Measurements from ENCODE around the gene KIF5C.

KIF5C gene

GRCh38 chr2:148875387-148876051 lies 492 bp downstream of the KIF5C start:
- no peaks in the 10 kb centered on the region for H3K36me3 ChIP-seq (ENCODE audit: insufficient read depth, insufficient read length, low read length)
- no peaks in the 10 kb centered on the region for H3K27me3 ChIP-seq (ENCODE audit: insufficient read depth, insufficient read length)
- peaks cover 3% of the 10 kb centered on the region for H3K4me1 ChIP-seq (ENCODE audit: insufficient read depth, insufficient read length)
- H3K9me3 ChIP-seq (ENCODE audit: insufficient read depth, low read length), result peaks cover 17% of the 10 kb centered on the region
- TF ChIP-seq YY1 (IDR thresholded peaks at IDR 0.05; ENCODE audit: insufficient read depth, insufficient read length) (no peak), ZNF274 (IDR thresholded peaks at IDR 0.05; ENCODE audit: low read depth, low read length) (no peak), SUZ12 (IDR thresholded peaks at IDR 0.05; ENCODE audit: extremely low read depth, insufficient read depth, insufficient read length) (no peak)
- peak overlapping the region; percentile 90 for H3K9ac ChIP-seq (ENCODE audit: insufficient read length, low read depth)
- H3K4me3 ChIP-seq (ENCODE audit: insufficient read length, low read depth), result peak overlapping the region; percentile 80
- DNase-seq (ENCODE audit: low read depth, low spot score), result no peak

DNA sequence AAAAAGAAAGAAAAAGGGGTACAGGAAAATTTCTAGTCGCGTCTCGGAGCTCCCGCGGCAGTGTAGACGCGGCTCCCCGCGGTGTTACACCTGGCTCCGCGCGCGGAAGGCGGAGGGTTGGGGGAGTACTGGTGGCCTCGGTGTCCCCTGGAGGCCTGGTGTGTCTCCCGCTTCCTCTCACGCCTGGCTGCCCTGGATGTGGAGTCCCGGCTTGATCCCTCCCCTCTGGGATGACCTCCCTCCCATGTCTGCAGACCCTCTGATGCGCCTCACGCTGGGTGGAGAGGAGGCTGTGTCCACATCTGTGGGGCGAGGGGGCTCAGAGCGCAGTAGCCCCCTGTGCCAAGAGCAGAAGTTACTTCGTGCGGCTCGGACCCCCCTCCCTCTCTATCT lies 1.2 kb downstream of the KIF5C start:
- Histone ChIP-seq H3K9ac (ENCODE audit: insufficient read length, low read depth) (peak overlapping the region; percentile 90), H3K36me3 (ENCODE audit: insufficient read depth, insufficient read length, low read length) (no peaks in the 10 kb centered on the region), H3K9me3 (ENCODE audit: insufficient read depth, low read length) (peaks cover 21% of the 10 kb centered on the region), H3K4me3 (ENCODE audit: insufficient read length, low read depth) (peak overlapping the region; percentile 80), H3K27me3 (ENCODE audit: insufficient read depth, insufficient read length) (no peaks in the 10 kb centered on the region), H3K4me1 (ENCODE audit: insufficient read depth, insufficient read length) (peaks cover 3% of the 10 kb centered on the region)
- peak; percentile 25 for DNase-seq (ENCODE audit: low read depth, low spot score)
- TF ChIP-seq SUZ12 (IDR thresholded peaks at IDR 0.05; ENCODE audit: extremely low read depth, insufficient read depth, insufficient read length) (no peak), ZNF274 (IDR thresholded peaks at IDR 0.05; ENCODE audit: low read depth, low read length) (no peak), YY1 (IDR thresholded peaks at IDR 0.05; ENCODE audit: insufficient read depth, insufficient read length) (no peak)

DNA sequence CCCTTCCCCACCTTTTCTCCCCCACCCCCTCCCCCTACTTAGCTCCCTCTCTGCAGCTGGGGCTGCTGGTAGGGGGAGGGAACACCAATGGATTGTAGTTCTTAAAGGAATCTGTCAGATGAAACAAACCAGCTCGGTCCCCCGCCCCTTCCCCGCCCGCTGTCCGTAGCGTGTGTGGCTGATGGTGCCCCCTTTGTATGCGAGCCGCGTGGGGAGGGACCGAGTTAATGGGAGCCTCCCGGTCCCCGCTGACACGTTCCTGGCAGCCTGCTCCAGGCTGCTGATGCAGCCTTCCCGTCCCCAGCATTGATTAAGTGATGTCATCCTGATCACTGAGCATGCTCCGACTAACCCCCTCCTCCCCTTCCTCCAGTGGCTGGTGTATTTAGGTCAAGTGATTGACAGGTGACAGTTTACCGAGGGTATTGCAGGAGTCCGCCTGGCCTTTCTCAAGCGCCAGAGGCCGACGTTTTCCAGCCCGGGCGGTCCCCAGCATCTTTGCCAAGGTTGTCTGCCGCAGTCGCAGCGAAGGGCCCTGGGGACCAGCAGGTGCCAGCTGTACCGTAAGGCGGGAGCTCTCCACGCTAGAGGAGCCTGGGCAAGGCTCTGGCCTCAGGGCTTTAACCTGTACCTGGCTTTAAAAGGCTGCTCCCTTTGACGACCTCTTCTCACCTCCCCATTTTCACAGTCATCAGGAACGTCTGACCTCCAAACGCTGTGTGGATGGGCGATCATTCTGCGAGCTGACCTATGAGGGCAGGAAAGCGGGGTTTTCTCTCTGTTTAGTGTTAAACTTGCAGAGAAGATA lies 1.8 kb downstream of the KIF5C start:
- DNase-seq (ENCODE audit: low read depth, low spot score), result peak; percentile 87
- no peaks in the 10 kb centered on the region for H3K36me3 ChIP-seq (ENCODE audit: insufficient read depth, insufficient read length, low read length)
- peaks cover 3% of the 10 kb centered on the region for H3K4me1 ChIP-seq (ENCODE audit: insufficient read depth, insufficient read length)
- peaks cover 21% of the 10 kb centered on the region for H3K9me3 ChIP-seq (ENCODE audit: insufficient read depth, low read length)
- no peaks in the 10 kb centered on the region for H3K27me3 ChIP-seq (ENCODE audit: insufficient read depth, insufficient read length)
- no peak for TF ChIP-seq YY1 (IDR thresholded peaks at IDR 0.05; ENCODE audit: insufficient read depth, insufficient read length)
- peak overlapping the region; percentile 90 for H3K9ac ChIP-seq (ENCODE audit: insufficient read length, low read depth)
- peak overlapping the region; percentile 80 for H3K4me3 ChIP-seq (ENCODE audit: insufficient read length, low read depth)

- H3K4me1 ChIP-seq (ENCODE audit: insufficient read depth, insufficient read length), result peaks cover 3% of the 10 kb centered on the region
Observed at GRCh38 chr2:148877403-148877740, 2.3 kb downstream of the KIF5C start.

GRCh38 chr2:148880636-148881035 lies 5.6 kb downstream of the KIF5C start:
- Histone ChIP-seq H3K9me3 (ENCODE audit: insufficient read depth, low read length) (peaks cover 15% of the 10 kb centered on the region), H3K4me3 (ENCODE audit: insufficient read length, low read depth) (no peak overlapping the region), H3K27me3 (ENCODE audit: insufficient read depth, insufficient read length) (no peaks in the 10 kb centered on the region), H3K4me1 (ENCODE audit: insufficient read depth, insufficient read length) (peaks cover 3% of the 10 kb centered on the region), H3K9ac (ENCODE audit: insufficient read length, low read depth) (no peak overlapping the region), H3K36me3 (ENCODE audit: insufficient read depth, insufficient read length, low read length) (no peaks in the 10 kb centered on the region)
- DNase-seq (ENCODE audit: low read depth, low spot score), result no peak
- TF ChIP-seq ZNF274 (IDR thresholded peaks at IDR 0.05; ENCODE audit: low read depth, low read length), result no peak
- TF ChIP-seq SUZ12 (IDR thresholded peaks at IDR 0.05; ENCODE audit: extremely low read depth, insufficient read depth, insufficient read length), result no peak
- TF ChIP-seq YY1 (IDR thresholded peaks at IDR 0.05; ENCODE audit: insufficient read depth, insufficient read length), result no peak

More at GRCh38 chr2:148877403-148877740, 2.3 kb downstream of the KIF5C start:
- no peak for DNase-seq (ENCODE audit: low read depth, low spot score)
- H3K9ac ChIP-seq (ENCODE audit: insufficient read length, low read depth), result peak overlapping the region; percentile 58
- TF ChIP-seq SUZ12 (IDR thresholded peaks at IDR 0.05; ENCODE audit: extremely low read depth, insufficient read depth, insufficient read length), result no peak
- TF ChIP-seq YY1 (IDR thresholded peaks at IDR 0.05; ENCODE audit: insufficient read depth, insufficient read length), result no peak
- TF ChIP-seq ZNF274 (IDR thresholded peaks at IDR 0.05; ENCODE audit: low read depth, low read length), result no peak
- no peak overlapping the region for H3K4me3 ChIP-seq (ENCODE audit: insufficient read length, low read depth)
- no peaks in the 10 kb centered on the region for H3K27me3 ChIP-seq (ENCODE audit: insufficient read depth, insufficient read length)
- peaks cover 21% of the 10 kb centered on the region for H3K9me3 ChIP-seq (ENCODE audit: insufficient read depth, low read length)
- H3K36me3 ChIP-seq (ENCODE audit: insufficient read depth, insufficient read length, low read length), result no peaks in the 10 kb centered on the region

GRCh38 chr2:148882051-148882450 lies 7.0 kb downstream of the KIF5C start:
- Histone ChIP-seq H3K4me3 (ENCODE audit: insufficient read length, low read depth) (no peak overlapping the region), H3K9ac (ENCODE audit: insufficient read length, low read depth) (no peak overlapping the region), H3K36me3 (ENCODE audit: insufficient read depth, insufficient read length, low read length) (no peaks in the 10 kb centered on the region), H3K4me1 (ENCODE audit: insufficient read depth, insufficient read length) (peaks cover 1% of the 10 kb centered on the region), H3K9me3 (ENCODE audit: insufficient read depth, low read length) (peaks cover 15% of the 10 kb centered on the region), H3K27me3 (ENCODE audit: insufficient read depth, insufficient read length) (peaks cover 6% of the 10 kb centered on the region)
- no peak for DNase-seq (ENCODE audit: low read depth, low spot score)
- TF ChIP-seq ZNF274 (IDR thresholded peaks at IDR 0.05; ENCODE audit: low read depth, low read length), result no peak
- TF ChIP-seq YY1 (IDR thresholded peaks at IDR 0.05; ENCODE audit: insufficient read depth, insufficient read length), result no peak

- no peak for TF ChIP-seq ZNF274 (IDR thresholded peaks at IDR 0.05; ENCODE audit: low read depth, low read length)
- H3K9ac ChIP-seq (ENCODE audit: insufficient read length, low read depth), result no peak overlapping the region
- H3K36me3 ChIP-seq (ENCODE audit: insufficient read depth, insufficient read length, low read length), result no peaks in the 10 kb centered on the region
- H3K4me3 ChIP-seq (ENCODE audit: insufficient read length, low read depth), result no peak overlapping the region
- H3K9me3 ChIP-seq (ENCODE audit: insufficient read depth, low read length), result peaks cover 7% of the 10 kb centered on the region
- DNase-seq (ENCODE audit: low read depth, low spot score), result no peak
- peaks cover 10% of the 10 kb centered on the region for H3K27me3 ChIP-seq (ENCODE audit: insufficient read depth, insufficient read length)
- no peaks in the 10 kb centered on the region for H3K4me1 ChIP-seq (ENCODE audit: insufficient read depth, insufficient read length)
Observed at GRCh38 chr2:148885209-148885608, 10.2 kb downstream of the KIF5C start.

All from NT2/D1 (cell line).